ENCODE measurements around the gene KDM4C. TPM values are rescaled to one million over a fixed set of nuclear protein-coding genes. Genes with fewer than 3 reads are reported as not detected.
"Not testable (repeated sequence)": the region's sequence is repeated elsewhere in the genome, so short reads cannot be mapped to it uniquely, and the experiment has no call there.

The KDM4C gene
- total RNA-seq: 14.2 TPM
- long read RNA-seq, full-length matches to known transcripts: 5 of 17 reads
- long read RNA-seq, partial matches to known transcripts: 5 of 17 reads
- long read RNA-seq, other reads (novel, unspliced or antisense): 7 of 17 reads

DNA sequence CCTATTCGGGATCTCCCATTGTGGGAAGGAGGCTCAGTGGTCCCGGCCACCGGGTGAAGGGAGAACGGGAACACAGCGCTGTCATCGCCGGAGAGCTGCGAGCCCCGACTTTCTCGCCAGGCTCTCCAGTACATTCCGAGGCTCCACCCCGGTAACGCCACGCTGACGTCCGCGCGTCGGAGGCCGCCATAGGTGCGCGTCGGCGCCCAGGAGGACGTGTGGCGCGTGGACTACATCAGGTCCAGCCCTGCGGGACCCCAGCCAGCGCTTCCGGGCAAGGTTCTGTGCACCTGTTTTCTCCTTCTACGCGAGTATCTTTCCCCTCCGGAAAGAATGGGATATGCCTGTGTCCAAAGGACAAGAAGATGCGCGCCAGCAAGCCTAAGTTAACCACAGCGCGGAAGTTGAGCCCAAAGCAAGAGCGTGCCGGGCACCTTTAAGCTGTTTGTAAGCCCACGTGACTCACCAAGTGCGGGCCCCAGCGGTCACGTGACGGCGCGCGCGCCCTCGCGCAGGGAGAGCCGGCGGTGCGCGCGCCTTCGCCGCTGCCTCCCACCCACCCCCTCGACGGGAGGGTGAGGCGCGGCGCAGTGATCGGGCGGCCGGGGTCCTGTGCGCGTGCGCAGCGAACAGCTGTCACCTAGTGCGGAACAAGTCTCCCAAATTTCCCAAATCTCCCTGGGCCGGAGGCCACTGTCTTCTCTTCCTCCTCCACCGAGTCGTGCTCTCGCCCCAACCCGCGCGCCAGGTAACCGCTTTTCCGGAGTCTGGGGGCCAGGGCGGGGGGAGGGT is at the start of gene KDM4C:
Gene KDM4C (plus strand): TSS at position 518 of the 792 bp plus-strand sequence. CDS start 35,016 bp downstream, outside the sequence.
- peak; percentile 96 for ATAC-seq (ENCODE audit: poor library complexity)

DNA sequence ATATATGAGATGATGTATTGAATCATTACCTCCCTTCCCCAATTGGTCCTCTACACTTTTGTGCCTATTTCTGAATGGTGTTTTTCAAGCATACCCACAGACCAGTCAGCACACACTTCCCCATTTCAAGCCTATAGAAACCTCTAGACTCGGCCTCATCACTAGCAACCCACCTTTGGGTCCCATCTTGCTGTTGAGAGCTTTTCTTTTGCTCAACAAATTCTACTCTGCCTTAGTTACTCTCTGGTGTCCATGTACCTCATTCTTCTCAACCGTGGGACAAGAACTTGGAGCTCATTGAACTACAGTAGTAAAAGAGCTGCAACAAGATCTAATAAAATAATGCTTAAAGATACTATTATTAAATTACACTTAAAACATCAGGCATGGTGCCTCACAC is 49.0 kb upstream of the KDM4C start:
- ATAC-seq (ENCODE audit: poor library complexity): no peak
- intact Hi-C loops (cut with DNase I): no loop called here
- no peak for DNase-seq

More for the DNA sequence above, at the start of gene KDM4C:
- DNase-seq: peak; percentile 97
- intact Hi-C loops (cut with DNase I): loop anchor here (5.0 kb wide), 1 partner anchor 75 kb away; no protein-coding TSS in a partner anchor

DNA sequence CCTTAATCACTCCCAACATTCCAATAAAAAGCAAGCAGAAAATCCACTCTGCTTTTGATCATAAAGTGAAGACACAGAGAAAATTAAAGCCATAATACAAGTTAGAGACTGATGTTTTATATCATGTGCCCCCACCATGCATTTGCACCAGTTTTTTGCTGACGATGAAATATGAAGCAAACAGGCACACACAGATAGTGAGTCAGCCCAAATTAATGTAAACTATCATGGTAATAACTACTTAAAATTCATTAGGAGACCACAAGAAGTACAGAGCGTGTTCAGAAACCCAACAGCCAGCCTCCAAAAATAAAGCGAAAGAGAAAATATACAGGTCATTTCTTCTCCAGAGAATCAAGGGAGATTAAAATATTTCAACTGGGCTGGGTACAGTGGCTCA is 46.4 kb upstream of the KDM4C start:
- ATAC-seq (ENCODE audit: poor library complexity) (no peak), DNase-seq (no peak)
- intact Hi-C loops (cut with DNase I): no loop called here

DNA sequence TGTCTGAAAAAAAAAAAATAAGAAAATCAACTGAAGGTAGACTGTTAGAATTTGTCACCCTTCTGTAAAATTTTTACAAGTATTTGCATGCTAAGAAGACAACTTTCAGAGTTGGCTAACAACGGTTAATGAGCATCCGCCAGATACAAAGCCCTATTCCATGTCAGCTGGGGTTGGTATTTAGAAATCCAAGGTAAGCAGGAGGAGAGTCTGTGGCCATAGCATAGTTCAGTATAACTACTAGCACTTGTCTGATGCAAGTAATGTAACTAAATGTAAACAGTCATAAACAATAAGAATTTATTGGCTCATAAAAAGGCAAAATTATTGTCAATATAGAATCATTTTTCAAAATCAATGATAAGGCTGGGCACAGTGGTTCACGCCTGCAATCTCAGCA is 45.7 kb upstream of the KDM4C start:
- intact Hi-C loops (cut with DNase I): no loop called here
- DNase-seq (no peak), ATAC-seq (ENCODE audit: poor library complexity) (no peak)

DNA sequence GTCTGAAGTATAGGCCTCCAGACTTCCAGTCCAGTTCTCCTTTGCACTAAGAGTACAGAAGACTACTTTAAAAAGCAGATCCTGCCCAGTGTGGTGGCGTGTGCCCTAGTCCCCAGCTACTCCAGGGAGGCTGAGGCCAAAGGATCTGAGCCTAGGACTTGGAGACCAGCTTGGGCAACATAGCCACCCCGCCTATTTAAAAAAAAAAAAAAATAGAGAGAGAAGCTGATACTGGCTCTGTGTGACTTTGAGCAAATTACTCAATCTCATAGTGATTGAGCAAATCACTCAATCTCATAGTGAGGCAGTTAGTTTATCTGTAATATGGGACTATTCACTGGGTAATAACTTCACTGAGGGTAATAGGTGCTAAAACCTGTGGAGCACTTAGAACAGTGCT is 43.6 kb upstream of the KDM4C start:
- peak; percentile 21 for DNase-seq
- ATAC-seq (ENCODE audit: poor library complexity): no peak
- intact Hi-C loops (cut with DNase I): no loop called here

DNA sequence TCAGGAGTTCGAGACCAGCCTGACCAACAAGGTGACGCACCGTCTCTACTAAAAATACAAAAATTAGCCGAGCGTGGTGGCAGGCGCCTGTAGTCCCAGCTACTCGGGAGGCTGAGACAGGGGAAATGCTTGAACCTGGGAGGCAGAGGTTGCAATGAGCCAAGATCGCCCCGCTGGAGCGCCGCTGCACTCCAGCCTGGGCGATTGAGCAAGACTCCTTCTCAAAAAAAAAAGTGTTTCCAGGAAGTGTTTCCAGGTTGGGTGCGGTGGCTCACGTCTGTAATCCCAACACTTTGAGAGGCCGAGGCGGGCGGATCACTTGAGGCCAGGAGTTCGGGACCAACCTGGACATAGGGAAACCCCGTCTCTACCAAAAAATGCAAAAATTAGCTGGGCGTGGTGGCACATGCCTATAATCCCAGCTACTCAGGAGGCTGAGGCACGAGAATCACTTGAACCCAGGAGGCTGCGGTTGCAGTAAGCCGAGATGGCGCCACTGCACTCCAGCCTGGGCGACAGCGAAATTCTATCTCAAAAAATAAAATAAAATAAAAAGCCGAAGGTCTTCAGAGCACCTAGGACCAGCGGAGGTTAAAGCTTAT is 42.5 kb upstream of the KDM4C start:
- ATAC-seq (ENCODE audit: poor library complexity); intact Hi-C loops (cut with DNase I); DNase-seq: not testable (repeated sequence)

DNA sequence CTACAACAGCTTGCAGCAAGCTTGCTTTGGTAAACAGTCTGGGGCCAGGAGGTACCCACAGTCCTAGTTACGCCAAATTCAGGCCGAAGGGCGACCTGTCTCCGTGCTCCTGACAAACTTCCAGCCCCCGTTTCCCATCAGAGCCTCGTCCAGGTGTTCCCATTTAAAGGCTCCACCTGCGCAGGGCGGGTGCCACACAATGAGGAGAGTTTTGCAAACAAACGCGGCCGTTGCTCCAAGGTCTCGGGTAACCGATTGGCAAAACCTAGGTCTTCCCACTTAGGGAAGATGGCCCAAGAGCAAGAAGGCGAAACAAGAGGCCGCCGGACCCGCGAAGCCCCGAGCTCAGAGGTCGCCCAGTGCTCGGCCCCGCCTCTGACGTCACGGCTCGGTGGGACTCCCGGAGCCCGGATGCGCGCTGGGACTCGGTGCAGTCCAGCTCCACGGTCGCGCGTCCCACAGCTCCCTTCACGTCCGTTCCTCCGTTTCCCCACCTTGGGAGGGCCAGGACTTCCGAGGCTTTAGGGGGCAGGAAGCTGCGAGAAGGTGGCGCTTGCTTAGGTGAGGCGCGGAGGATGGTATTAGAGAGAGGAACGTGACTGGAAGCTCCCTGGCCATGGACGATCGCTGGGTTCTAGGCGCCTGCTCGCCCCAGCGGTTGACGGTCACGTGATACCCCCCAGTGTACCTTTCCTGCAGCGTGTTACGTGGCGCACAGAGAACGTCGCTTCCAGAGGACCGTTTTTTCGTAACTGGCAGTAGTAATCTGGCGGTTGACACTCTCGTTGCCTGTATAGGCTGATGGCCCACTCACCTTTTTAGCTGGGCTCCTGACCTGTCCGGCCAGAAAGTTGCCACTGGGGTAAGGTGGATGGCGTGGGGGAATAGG is 41.8 kb upstream of the KDM4C start:
- DNase-seq (peak; percentile 83), ATAC-seq (ENCODE audit: poor library complexity) (peak; percentile 94)
- intact Hi-C loops (cut with DNase I): no loop called here

DNA sequence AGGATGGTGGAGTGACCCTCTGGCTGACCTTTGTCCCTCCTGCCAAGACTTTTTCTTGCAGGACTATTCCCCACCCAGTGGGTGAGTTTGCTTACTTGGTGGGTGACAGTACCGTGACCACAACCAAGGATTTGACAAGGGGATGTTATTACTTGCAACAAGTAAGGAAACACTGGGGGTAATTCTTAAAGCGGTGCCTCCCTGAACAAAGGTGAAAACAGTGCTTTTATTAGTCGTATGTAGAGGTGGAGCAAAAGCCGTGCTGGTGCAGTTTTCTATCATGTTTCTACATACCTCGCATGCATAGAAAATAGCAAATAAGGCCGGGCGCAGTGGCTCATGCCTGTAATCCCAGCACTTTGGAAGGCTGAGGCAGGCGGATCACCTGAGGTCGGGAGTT is 41.0 kb upstream of the KDM4C start:
- DNase-seq (peak; percentile 3), ATAC-seq (ENCODE audit: poor library complexity) (no peak)
- intact Hi-C loops (cut with DNase I): no loop called here

DNA sequence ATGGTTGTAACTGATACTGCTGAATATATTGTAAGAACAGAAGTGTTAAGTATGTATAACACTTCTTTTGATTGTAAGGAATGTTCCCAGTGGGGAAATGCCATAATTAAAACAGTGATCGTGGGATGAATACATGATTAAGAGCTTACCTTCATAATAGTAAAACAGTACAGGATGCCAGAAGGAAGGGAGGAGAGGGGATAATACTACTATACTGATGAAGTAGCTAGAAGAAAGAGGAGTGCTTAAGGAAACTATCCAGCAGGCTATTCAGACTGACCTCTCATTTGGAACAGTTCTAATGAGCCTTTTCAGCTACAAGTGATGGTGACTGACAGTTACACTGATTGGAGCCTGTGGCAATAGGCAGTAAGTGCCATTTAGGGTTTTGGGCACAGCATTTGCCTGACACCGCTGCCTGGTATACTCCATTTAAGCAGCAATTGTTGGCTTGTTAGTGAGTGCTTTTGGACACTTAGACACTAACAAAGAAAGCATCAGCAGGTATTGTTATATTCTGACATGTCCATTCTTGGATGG is 33.8 kb upstream of the KDM4C start:
- DNase-seq (no peak), ATAC-seq (ENCODE audit: poor library complexity) (no peak)
- intact Hi-C loops (cut with DNase I): no loop called here

DNA sequence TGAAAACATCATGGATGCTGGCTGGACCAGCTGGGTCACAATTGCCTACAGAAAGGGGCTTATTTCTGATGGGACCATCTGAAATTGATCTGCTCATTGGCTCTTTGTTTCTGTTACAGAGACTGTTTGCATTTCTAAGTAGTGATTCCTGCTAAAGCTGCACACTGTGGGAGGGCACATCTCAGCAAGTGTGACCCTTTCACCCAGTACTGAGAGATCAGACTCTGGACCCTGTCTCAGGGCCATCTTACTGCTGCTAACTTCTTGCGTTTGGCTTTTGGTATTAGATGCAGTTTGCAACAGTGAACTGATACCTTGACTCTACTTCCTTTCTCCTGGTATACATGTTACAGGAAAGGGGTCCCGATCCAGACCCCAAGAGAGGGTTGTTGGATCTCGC is 24.5 kb upstream of the KDM4C start:
- ATAC-seq (ENCODE audit: poor library complexity) (no peak), DNase-seq (no peak)
- intact Hi-C loops (cut with DNase I): no loop called here

DNA sequence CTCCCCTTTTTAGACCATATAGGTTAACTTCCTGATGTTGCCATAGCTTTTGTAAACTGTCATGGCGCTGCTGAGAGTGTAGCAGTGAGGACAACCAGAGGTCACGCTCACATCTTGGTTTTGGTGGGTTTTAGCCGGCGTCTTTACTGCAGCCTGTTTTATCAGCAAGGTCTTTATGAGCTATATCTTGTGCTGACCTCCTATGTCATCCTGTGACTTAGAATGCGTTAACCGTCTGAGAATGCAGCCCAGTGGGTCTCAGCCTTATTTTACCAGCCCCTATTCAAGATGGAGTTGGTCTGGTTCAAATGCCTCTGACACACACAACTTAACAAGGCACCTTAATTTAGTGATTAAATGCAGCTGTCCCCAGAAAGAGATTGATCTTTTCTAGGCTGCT is 23.9 kb upstream of the KDM4C start:
- intact Hi-C loops (cut with DNase I): no loop called here
- no peak for ATAC-seq (ENCODE audit: poor library complexity)
- no peak for DNase-seq

DNA sequence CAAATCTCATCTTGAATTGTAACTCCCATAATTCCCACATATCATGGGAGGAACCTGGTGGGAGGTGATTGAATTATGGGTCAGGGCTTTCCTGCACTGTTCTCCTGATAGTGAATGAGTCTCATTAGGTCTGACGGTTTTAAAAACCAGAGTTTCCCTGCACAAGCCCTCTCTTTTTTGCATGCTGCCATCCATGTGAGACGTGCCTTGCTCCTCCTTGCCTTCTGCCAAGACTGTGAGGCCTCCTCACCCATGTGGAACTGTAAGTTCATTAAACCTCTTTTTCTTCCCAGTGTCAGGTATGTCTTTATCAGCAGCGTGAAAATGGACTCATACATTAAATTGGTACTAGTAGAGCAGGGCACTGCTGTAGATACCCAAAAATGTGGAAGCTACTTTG is 22.4 kb upstream of the KDM4C start:
- intact Hi-C loops (cut with DNase I): no loop called here
- no peak for ATAC-seq (ENCODE audit: poor library complexity)
- no peak for DNase-seq

DNA sequence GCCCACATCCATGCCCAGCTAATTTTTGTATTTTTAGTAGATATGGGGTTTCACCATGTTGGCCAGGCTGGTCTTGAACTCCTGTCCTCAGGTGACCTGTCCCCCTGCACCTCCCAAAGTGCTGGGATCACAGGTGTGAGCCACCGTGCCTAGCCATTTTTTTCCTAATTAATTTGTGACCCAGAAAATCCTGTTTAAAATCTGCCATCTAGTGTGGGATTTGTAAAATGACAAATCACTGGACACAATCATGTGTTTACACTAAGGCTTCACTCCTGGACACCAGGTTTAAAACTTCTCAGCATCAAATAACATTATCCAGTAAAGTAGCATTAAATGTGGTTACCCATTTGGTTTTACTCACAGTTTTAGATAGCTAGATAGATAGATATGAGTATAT is 18.6 kb upstream of the KDM4C start:
- no peak for ATAC-seq (ENCODE audit: poor library complexity)
- intact Hi-C loops (cut with DNase I): no loop called here
- no peak for DNase-seq

DNA sequence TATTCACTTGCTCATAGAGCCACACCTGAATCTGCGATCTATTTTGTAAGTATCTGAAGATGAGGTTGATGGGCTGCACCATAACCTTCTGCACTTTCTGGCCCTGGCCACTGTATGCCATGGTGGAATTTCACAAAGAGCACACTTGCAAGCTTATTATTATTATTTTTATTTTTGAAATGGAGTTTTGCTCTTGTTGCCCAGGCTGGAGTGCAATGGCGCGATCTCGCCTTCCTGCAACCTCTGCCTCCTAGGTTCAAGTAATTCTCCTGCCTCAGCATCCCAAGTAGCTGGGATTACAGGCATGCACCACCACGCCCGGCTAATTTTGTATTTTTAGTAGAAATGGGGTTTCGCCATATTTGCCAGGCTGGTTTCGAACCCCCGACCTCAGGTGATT is 8.9 kb upstream of the KDM4C start:
- DNase-seq; ATAC-seq (ENCODE audit: poor library complexity); intact Hi-C loops (cut with DNase I): not testable (repeated sequence)

DNA sequence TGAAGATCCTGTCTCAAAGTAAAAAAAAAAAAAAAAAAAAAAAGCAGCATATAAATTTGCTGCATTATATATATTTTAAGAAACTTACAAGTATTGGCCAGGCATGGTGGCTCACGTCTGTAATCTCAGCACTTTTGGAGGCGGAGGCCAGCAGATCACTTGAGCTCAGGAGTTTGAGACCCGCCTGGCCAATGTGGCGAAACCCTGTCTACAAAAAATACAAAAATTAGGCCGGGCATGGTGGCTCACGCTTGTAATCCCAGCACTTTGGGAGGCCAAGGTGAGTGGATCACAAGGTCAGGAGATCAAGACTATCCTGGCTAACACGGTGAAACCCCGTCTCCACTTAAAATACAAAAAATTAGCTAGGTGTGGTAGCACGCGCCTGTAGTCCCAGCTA is 2.9 kb upstream of the KDM4C start:
- not testable (repeated sequence) for DNase-seq; ATAC-seq (ENCODE audit: poor library complexity)
- intact Hi-C loops (cut with DNase I): loop anchor here (5.0 kb wide), 1 partner anchor 73 kb away; no protein-coding TSS in a partner anchor

DNA sequence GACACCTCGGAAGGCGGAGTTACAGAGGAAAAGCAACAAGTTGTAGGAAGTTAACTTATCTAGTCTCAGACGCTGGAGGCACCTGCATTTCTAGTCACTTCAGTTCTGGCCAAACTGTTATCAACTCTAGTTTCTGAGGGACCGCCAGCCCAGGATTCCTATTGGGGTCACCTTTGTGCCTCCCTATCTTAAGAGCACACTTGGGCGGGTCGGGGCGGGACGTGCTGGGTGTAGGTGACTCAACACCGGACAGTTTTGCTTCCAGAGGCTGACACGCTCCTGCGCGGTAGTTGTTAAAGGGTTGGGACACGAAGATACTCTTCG is 679 bp upstream of the KDM4C start:
- intact Hi-C loops (cut with DNase I): loop anchor here (5.0 kb wide), 1 partner anchor 75 kb away; no protein-coding TSS in a partner anchor
- DNase-seq (no peak), ATAC-seq (ENCODE audit: poor library complexity) (peak; percentile 52)

DNA sequence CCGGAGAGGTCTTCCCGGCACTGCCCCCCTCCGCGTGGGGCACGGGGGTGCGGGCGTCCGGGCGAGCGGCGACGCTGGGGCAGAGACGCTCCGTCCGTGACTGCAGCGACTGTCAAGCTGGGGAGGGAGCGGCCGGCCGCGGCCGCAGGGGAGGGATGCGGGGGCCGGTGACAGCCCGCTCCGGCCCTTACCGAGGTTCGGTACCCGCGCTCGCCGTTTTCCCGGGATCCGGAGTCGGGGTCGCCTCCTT is 400 bp downstream of the KDM4C start:
- ATAC-seq (ENCODE audit: poor library complexity) (peak; percentile 53), DNase-seq (no peak)
- intact Hi-C loops (cut with DNase I): loop anchor here (5.0 kb wide), 1 partner anchor 76 kb away; no protein-coding TSS in a partner anchor

DNA sequence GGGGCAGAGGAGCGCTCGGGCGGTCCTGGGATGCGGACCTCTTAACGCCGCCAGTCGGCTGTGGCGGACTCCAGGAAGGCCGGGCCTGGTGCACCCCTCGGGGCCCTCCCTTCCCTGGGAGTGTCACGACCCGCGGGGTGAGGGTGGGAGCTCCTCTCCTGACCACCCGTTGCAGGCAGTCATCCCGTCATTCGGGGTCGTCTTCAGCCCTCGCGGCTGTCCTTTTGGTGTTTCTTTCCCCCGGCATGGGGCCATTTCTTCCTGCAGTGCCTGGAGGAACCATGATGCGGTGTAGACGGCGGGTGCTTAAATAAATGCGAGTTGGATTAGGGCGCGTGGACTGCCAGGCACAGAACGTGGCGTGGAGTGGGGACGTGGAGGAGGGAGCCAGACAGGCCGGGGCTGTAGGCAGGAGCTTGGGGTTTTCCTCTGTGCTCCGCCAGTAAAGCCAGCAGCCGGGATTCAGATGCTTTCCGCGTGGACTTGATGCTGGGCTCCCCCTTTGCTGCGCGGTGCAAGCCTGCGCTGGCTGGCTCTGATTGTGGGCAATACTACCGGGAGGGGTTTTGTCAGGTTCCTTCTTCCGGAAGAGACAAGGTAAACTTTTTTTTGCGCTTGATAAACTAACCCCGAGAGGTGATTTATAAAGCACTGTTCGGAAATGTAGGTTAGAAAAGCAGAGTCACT is 868 bp downstream of the KDM4C start:
- peak; percentile 42 for ATAC-seq (ENCODE audit: poor library complexity)
- intact Hi-C loops (cut with DNase I): loop anchor here (5.0 kb wide), 1 partner anchor 76 kb away; no protein-coding TSS in a partner anchor
- peak; percentile 60 for DNase-seq

Data from Right ventricle myocardium superior (tissue), 1 donor.